GM12878 (cell line): ENCODE results near the gene TCP11L1. TPM values are rescaled to one million over a fixed set of nuclear protein-coding genes. Genes with fewer than 3 reads are reported as not detected.
"Not testable (repeated sequence)": the region's sequence is repeated elsewhere in the genome, so short reads cannot be mapped to it uniquely, and the experiment has no call there.

Experiments used
- ATAC-seq: fragments of 200-7000 bp; cut with Tn5 transposase; 3 replicates; pipeline ENCODE4 v1.9.1; 2020; ENCODE audit warnings: mild to moderate bottlenecking, moderate library complexity
- BruUV-seq: library from RNA; stranded (reverse); fragments of 400-500 nt; replicated peaks from 2 replicates; lab custom pipeline; 2021; lab: Mats Ljungman, UMichigan
- CTCF ChIA-PET: fragments of 300-600 bp; sonication (Branson Sonifier 250); formaldehyde crosslinking; extraction: SDS; loops from one replicate; lab custom pipeline; 2021; ENCODE audit warnings: inconsistent platforms; lab: Yijun Ruan, JAX
- POLR2A ChIA-PET: fragments of 350-600 bp; formaldehyde crosslinking; extraction: SDS; loops from one replicate; lab custom pipeline; 2021; ENCODE audit warnings: inconsistent platforms; lab: Charles Lee
- RAD21 ChIA-PET: fragments of 300-600 bp; sonication (Branson Sonifier 250); formaldehyde crosslinking; loops from one replicate; lab custom pipeline; 2023; ENCODE audit warnings: antibody characterized with exemption; ENCODE audit not compliant: unreplicated experiment; lab: Charles Lee
- SMC1A ChIA-PET: fragments of 300-600 bp; sonication (Branson Sonifier 250); formaldehyde crosslinking; loops from one replicate; lab custom pipeline; 2023; ENCODE audit not compliant: unreplicated experiment, uncharacterized antibody; lab: Charles Lee
- DNase-seq: peaks from one replicate; pipeline ENCODE4 v3.0.0-alpha.2; 2011; ENCODE audit warnings: low read depth, low spot score
- FAIRE-seq: peaks from 3 replicates; lab custom pipeline; 2011; peaks lifted over from hg19 to GRCh38; lab: Jason Lieb, UNC
- H2AFZ ChIP-seq: 2 replicates; pipeline ENCODE4 v1.6.0; 2011; ENCODE audit warnings: low read depth, low read length, control low read depth; ENCODE audit not compliant: control insufficient read depth
- H3K27ac ChIP-seq: 2 replicates; pipeline ENCODE4 v1.5.1; 2011; ENCODE audit warnings: control low read depth; ENCODE audit not compliant: control insufficient read depth, insufficient read depth
- H3K27me3 ChIP-seq, 2 experiments: replicated peaks in 1 of 2; 2 replicates each; pipeline versions ENCODE4 v1.6.0 to v1.6.1; 2011; ENCODE audit warnings: low read length in 1 of 2; ENCODE audit not compliant: control insufficient read depth in 2 of 2, insufficient read depth in 2 of 2
- H3K36me3 ChIP-seq, 2 experiments: 2 replicates each; pipeline ENCODE4 v1.5.1; 2011; ENCODE audit warnings: low read length in 1 of 2; ENCODE audit not compliant: control insufficient read depth in 2 of 2, insufficient read depth in 2 of 2
- H3K4me1 ChIP-seq: 2 replicates; pipeline ENCODE4 v1.6.1; 2011; ENCODE audit warnings: mild to moderate bottlenecking, low read length, moderate library complexity, mixed read lengths; ENCODE audit not compliant: control insufficient read depth, insufficient read depth
- H3K4me2 ChIP-seq: 2 replicates; pipeline ENCODE4 v1.6.0; 2011; ENCODE audit warnings: control low read depth; ENCODE audit not compliant: control insufficient read depth, insufficient read depth
- H3K4me3 ChIP-seq: fragments of 200-600 bp; sonication (generic); 2 replicates; pipeline ENCODE4 v1.5.1; 2016
- H3K79me2 ChIP-seq: 2 replicates; pipeline ENCODE4 v1.6.0; 2011; ENCODE audit warnings: low read length; ENCODE audit not compliant: control insufficient read depth, insufficient read depth
- H3K9ac ChIP-seq: 2 replicates; pipeline ENCODE4 v1.8.0; 2011; ENCODE audit warnings: low read length, control low read depth, mixed read lengths; ENCODE audit not compliant: control insufficient read depth, insufficient read depth
- H3K9me3 ChIP-seq: replicated peaks from 3 replicates; pipeline ENCODE4 v1.5.1; 2011; ENCODE audit warnings: mild to moderate bottlenecking, low read length; ENCODE audit not compliant: control insufficient read depth, insufficient read depth
- H4K20me1 ChIP-seq: 2 replicates; pipeline ENCODE4 v1.6.0; 2011; ENCODE audit not compliant: control insufficient read depth, insufficient read depth
- BHLHE40 ChIP-seq, 2 experiments: fragments of 450-650 bp in 1 of 2; IDR thresholded peaks; 2 replicates each; pipeline ENCODE4 v1.6.1; 2011 to 2017; ENCODE audit warnings: low read depth in 2 of 2, borderline replicate concordance in 1 of 2, improper control_type of control experiment in 1 of 2, low read length in 1 of 2, mild to moderate bottlenecking in 1 of 2
- HDAC2 ChIP-seq: fragments of 200-600 bp; sonication (generic); IDR thresholded peaks from 2 replicates; pipeline ENCODE4 v1.6.1; 2017
- NKRF ChIP-seq: fragments of 450-650 bp; conservative IDR thresholded peaks from 2 replicates; pipeline ENCODE4 v1.6.1; 2017; ENCODE audit warnings: mild to moderate bottlenecking, moderate library complexity
- WGBS: methylation state at CpG from one replicate; pipeline ENCODE4 v1.1.6; 2016; ENCODE audit warnings: low lambda C conversion rate; ENCODE audit not compliant: insufficient replicate concordance, insufficient coverage; ENCODE audit errors: missing lambda C conversion rate; 5-methylcytosine and 5-hydroxymethylcytosine counted together
- in situ Hi-C: fragments of 300-500 bp; cut with MboI; formaldehyde crosslinking; loops from 9 replicates; pipeline ENCODE4 v1.14.3; 2018; ENCODE audit warnings: mixed read lengths
- intact Hi-C: fragments of 100-400 bp; cut with micrococcal nuclease; formaldehyde crosslinking; loops from one replicate; pipeline ENCODE4 v1.14.2; 2022; ENCODE audit not compliant: unreplicated experiment
- polyA plus RNA-seq, 11 experiments: library from polyadenylated mRNA; depleted of rRNA in 4 of 11; unstranded in 6 of 11; stranded (reverse) in 5 of 11; fragments of >200 nt; fragmentation: Nextera tagmentation in 4 of 11; fragmentation: Illumina TruSeq in 1 of 11; extraction: Ambion mirVana in 4 of 11; extraction: Trizol in 1 of 11; gene quantifications; 1 replicate in 1 of 11; 2 replicates in 10 of 11; pipeline versions ENCODE4 v1.2.1 to v1.2.3, GENCODE V29; 2011 to 2016; ENCODE audit warnings: inconsistent platforms in 2 of 11, missing spikeins in 2 of 11, low read depth in 1 of 11
- total RNA-seq, 4 experiments: library from RNA; depleted of rRNA in 3 of 4; stranded (reverse); fragments of >200 nt in 3 of 4; fragmentation: Illumina TruSeq in 1 of 4; extraction: Trizol in 1 of 4; gene quantifications; 2 replicates each; pipeline versions ENCODE4 v1.2.1 to v1.2.3, GENCODE V29; 2013 to 2021

The TCP11L1 gene
- total and polyA plus RNA-seq, 10 of the 15 experiments (the other 5 are each of a cell fraction or from before 2014, with no cell fraction given) = 5.3 to 15.7 (median 13.0) TPM

- H3K36me3 ChIP-seq = peaks cover 0 to 10% of the 10 kb centered on the region in 2 experiments; a peak in 3 of 4 replicates
- H3K4me2 ChIP-seq = no peak overlapping the region
- H3K27me3 ChIP-seq = no peaks in the 10 kb centered on the region
- RAD21 ChIA-PET = interaction anchor here (1.2 to 1.7 kb wide), 4 partner anchors 10 to 235 kb away, joined by 3 to 12 read pairs (median 6); no protein-coding TSS in a partner anchor
- CTCF ChIA-PET = interaction anchor here (1.0 to 2.5 kb wide), 5 partner anchors 11 to 70 kb away, joined by 3 to 11 read pairs (median 8); no protein-coding TSS in a partner anchor
- no peak for TF ChIP-seq NKRF
- TF ChIP-seq, all 136 proteins: peak for 0
- intact Hi-C loops = no loop called here
- FAIRE-seq (no peak), ATAC-seq (no peak), DNase-seq (no peak)
- in situ Hi-C loops = no loop called here
- ChIA-PET POLR2A (interaction anchor here (0.8 to 1.6 kb wide), 3 partner anchors 8 to 16 kb away, joined by 3 to 4 read pairs (median 3); no protein-coding TSS in a partner anchor), SMC1A (interaction anchor here (0.9 to 2.9 kb wide), 5 partner anchors 11 to 23 kb away, joined by 3 to 13 read pairs (median 7); no protein-coding TSS in a partner anchor)
- H2AFZ ChIP-seq = no peak overlapping the region
- H3K9me3 ChIP-seq = no peaks in the 10 kb centered on the region
- H4K20me1 ChIP-seq = no peaks in the 10 kb centered on the region
- H3K9ac ChIP-seq = no peak overlapping the region
- H3K4me3 ChIP-seq = no peak overlapping the region
- no peaks in the 10 kb centered on the region for H3K4me1 ChIP-seq
- WGBS = 83% methylated on average over 4 of the region's 4 CpGs
- peaks cover 17% of the 10 kb centered on the region for H3K79me2 ChIP-seq
- no TSS peak for BruUV-seq
- H3K27ac ChIP-seq = no peak overlapping the region
These were observed 4.9 kb downstream of the TCP11L1 start for GRCh38 chr11:33044285-33044756.

DNA sequence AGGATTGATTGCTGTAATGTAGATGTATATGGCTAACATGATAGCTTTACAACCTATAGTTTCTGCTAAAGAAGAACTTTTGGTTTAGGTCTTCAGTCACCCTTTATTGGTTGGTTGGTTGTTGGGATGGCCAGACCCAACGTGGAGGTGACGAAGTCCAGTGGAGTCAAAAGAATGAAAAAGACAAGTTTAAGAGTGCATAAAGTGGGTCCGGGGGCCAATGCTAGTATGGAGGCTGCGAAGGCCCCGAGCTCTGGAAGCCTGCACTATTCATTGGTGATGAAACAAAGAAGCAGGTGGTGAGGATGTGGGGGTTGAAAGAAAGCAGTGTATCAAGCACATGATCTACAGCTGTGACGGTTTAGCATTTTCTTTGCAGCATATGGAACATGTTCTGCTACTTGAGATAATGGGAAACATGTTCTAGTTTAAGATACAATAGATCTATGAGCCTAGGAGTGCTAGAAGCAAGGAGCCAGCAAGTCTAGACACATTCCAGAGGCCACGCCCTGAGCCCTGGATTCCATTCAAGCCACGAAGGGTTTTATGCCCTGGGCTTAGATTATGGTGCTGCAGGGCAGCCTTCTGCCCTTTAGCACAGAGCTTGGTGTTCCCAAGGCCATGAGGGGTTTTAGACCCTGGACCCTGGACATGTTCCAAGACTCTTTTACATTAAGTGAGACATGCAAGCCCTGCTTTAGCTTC is 6.3 kb downstream of the TCP11L1 start:
- H3K27ac ChIP-seq = no peak overlapping the region
- no peak for TF ChIP-seq HDAC2
- TF ChIP-seq BHLHE40 (IDR thresholded peaks at IDR 0.05; ENCODE audit: borderline replicate concordance in 1 of 2, low read depth in 2 of 2, low read length in 1 of 2) = no peak
- in situ Hi-C loops (no loop called here), intact Hi-C loops (no loop called here)
- H4K20me1 ChIP-seq = no peaks in the 10 kb centered on the region
- H2AFZ ChIP-seq = no peak overlapping the region
- H3K4me3 ChIP-seq = no peak overlapping the region
- POLR2A ChIA-PET = interaction anchor here (0.6 kb wide), 1 partner anchor 80 kb away, joined by 3 read pairs; no protein-coding TSS in a partner anchor
- SMC1A ChIA-PET = interaction anchor here (0.7 to 1.5 kb wide), 6 partner anchors 9 to 205 kb away, joined by 3 to 6 read pairs (median 3); no protein-coding TSS in a partner anchor
- H3K9me3 ChIP-seq = no peaks in the 10 kb centered on the region
- FAIRE-seq (no peak), DNase-seq (no peak), ATAC-seq (no peak)
- 92% methylated on average over 8 of the region's 8 CpGs for WGBS
- no peaks in the 10 kb centered on the region for H3K27me3 ChIP-seq
- peaks cover 6% of the 10 kb centered on the region for H3K79me2 ChIP-seq
- CTCF ChIA-PET = interaction anchor here (0.8 to 1.5 kb wide), 5 partner anchors 9 to 237 kb away, joined by 3 to 5 read pairs (median 3); no protein-coding TSS in a partner anchor
- H3K4me1 ChIP-seq = no peaks in the 10 kb centered on the region
- no TSS peak for BruUV-seq
- RAD21 ChIA-PET = no interaction called here
- H3K36me3 ChIP-seq = peaks cover 0 to 10% of the 10 kb centered on the region in 2 experiments; a peak in 3 of 4 replicates
- no peak overlapping the region for H3K9ac ChIP-seq
- H3K4me2 ChIP-seq = no peak overlapping the region

DNA sequence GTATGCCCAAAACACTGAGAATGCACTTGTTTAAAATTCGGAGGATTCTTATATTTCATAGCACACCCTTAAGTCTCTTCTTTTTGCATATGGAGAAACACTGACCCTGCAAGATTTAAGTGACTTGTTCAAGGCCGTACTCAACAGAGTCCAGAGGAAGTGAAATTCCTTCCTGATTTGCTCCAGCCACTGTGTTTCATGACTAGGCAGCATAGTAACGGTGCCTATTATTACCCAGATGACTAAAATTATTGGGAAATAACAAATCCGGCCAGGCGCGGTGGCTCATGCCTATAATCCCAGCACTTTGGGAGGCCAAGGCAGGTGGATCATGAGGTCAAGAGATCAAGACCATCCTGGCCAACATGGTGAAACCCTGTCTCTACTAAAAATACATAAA is 9.3 kb downstream of the TCP11L1 start:
- H3K27me3 ChIP-seq, FAIRE-seq, POLR2A ChIA-PET, H3K4me1 ChIP-seq, H4K20me1 ChIP-seq, intact Hi-C loops, BruUV-seq, H3K27ac ChIP-seq, H2AFZ ChIP-seq, ATAC-seq, H3K4me3 ChIP-seq, DNase-seq, H3K9me3 ChIP-seq, H3K4me2 ChIP-seq, H3K9ac ChIP-seq, in situ Hi-C loops, H3K79me2 ChIP-seq, RAD21 ChIA-PET: not testable (repeated sequence)
- SMC1A ChIA-PET = interaction anchor here (1.4 to 1.6 kb wide), 2 partner anchors 12 to 15 kb away, joined by 3 to 4 read pairs; no protein-coding TSS in a partner anchor
- CTCF ChIA-PET = interaction anchor here (1.4 kb wide), 1 partner anchor 10 kb away, joined by 3 read pairs; no protein-coding TSS in a partner anchor
- 98% methylated on average over 6 of the region's 6 CpGs for WGBS
- H3K36me3 ChIP-seq = peaks cover 0 to 13% of the 10 kb centered on the region in 2 experiments; a peak in 3 of 4 replicates
